Measurements from ENCODE around the gene ACTL9. TPM values are rescaled to one million over a fixed set of nuclear protein-coding genes. Genes with fewer than 3 reads are reported as not detected.

The ACTL9 gene
- total and polyA plus RNA-seq, 2 of the 13 experiments (the other 11 are each of a cell fraction or from before 2014, with no cell fraction given) = not detected

DNA sequence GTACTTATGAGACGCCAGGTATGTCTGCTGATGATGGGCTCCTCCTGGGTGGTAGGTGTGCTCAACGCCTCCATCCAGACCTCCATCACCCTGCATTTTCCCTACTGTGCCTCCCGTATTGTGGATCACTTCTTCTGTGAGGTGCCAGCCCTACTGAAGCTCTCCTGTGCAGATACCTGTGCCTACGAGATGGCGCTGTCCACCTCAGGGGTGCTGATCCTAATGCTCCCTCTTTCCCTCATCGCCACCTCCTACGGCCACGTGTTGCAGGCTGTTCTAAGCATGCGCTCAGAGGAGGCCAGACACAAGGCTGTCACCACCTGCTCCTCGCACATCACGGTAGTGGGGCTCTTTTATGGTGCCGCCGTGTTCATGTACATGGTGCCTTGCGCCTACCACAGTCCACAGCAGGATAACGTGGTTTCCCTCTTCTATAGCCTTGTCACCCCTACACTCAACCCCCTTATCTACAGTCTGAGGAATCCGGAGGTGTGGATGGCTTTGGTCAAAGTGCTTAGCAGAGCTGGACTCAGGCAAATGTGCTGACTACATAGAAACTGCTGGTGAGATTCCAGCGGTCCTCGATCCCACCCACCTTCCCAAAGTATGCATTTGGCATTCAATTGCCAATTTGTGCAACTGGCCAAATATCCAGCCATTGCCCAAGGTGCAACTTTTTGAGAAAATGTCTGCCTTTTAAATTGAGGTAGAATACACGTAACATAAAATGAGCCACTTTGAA lies 33.0 kb upstream of the ACTL9 start:
- Histone ChIP-seq H3K4me2 (ENCODE audit: low read depth, low read length) (no peak overlapping the region), H3K27me3 (ENCODE audit: control insufficient read depth in 1 of 2, insufficient read depth in 2 of 2, low read length in 2 of 2) (no peaks in the 10 kb centered on the region; a peak in 1 of 5 replicates), H3K79me2 (ENCODE audit: insufficient read depth, low read length) (no peaks in the 10 kb centered on the region), H3K27ac (ENCODE audit: extremely low read length, insufficient read depth, low read length) (no peak overlapping the region), H4K20me1 (ENCODE audit: insufficient read depth, low read length) (no peaks in the 10 kb centered on the region), H2AFZ (ENCODE audit: low read length) (no peak overlapping the region), H3K4me3 (replicated peaks in 1 of 3; ENCODE audit: insufficient read depth in 1 of 3, low read depth in 2 of 3, low read length in 3 of 3) (no peak overlapping the region), H3K9ac (ENCODE audit: insufficient read depth, low read depth, low read length) (no peak overlapping the region), H3K9me3 (ENCODE audit: low read length) (no peaks in the 10 kb centered on the region), H3K36me3 (replicated peaks in 1 of 2; ENCODE audit: control insufficient read depth in 1 of 2, insufficient read depth in 2 of 2, low read length in 2 of 2) (no peaks in the 10 kb centered on the region), H3K4me1 (ENCODE audit: insufficient read depth, low read length) (no peaks in the 10 kb centered on the region)
- in situ Hi-C loops (cut with HindIII; ENCODE audit: extremely low pct_ligation_motif_present, low pct_unique_long_range_greater_than_20kb) (no loop called here), intact Hi-C loops (cut with micrococcal nuclease; ENCODE audit: unreplicated experiment) (no loop called here)
- ChIA-PET CTCF (ENCODE audit: low intra/inter-chr PET ratio, low total read pairs) (no interaction called here), POLR2A (no interaction called here)
- no peak for ATAC-seq
- no TSS peak for BruUV-seq (replicated peaks)
- no peak for DNase-seq (ENCODE audit: low spot score)
- 47% methylated on average over 17 of the region's 19 CpGs for WGBS (ENCODE audit: low lambda C conversion rate)
- FAIRE-seq = no peak
- no peak for TF ChIP-seq RBAK (CRISPR knock-in tag; IDR thresholded peaks at IDR 0.05)
- TF ChIP-seq BATF2 (CRISPR knock-in tag; IDR thresholded peaks at IDR 0.05) = no peak
- no peak for TF ChIP-seq ZNF891 (CRISPR knock-in tag; IDR thresholded peaks at IDR 0.05)
- no peak for TF ChIP-seq NFE2L1 (CRISPR knock-in tag; IDR thresholded peaks at IDR 0.05; ENCODE audit: borderline replicate concordance)
- TF ChIP-seq EP300 (IDR thresholded peaks at IDR 0.05; ENCODE audit: low read depth in 2 of 2, low read length in 2 of 2) = no peak
- no peak for TF ChIP-seq EP300 (CRISPR knock-in tag; IDR thresholded peaks at IDR 0.05; ENCODE audit: borderline replicate concordance)
- TF ChIP-seq, protein P1, sequence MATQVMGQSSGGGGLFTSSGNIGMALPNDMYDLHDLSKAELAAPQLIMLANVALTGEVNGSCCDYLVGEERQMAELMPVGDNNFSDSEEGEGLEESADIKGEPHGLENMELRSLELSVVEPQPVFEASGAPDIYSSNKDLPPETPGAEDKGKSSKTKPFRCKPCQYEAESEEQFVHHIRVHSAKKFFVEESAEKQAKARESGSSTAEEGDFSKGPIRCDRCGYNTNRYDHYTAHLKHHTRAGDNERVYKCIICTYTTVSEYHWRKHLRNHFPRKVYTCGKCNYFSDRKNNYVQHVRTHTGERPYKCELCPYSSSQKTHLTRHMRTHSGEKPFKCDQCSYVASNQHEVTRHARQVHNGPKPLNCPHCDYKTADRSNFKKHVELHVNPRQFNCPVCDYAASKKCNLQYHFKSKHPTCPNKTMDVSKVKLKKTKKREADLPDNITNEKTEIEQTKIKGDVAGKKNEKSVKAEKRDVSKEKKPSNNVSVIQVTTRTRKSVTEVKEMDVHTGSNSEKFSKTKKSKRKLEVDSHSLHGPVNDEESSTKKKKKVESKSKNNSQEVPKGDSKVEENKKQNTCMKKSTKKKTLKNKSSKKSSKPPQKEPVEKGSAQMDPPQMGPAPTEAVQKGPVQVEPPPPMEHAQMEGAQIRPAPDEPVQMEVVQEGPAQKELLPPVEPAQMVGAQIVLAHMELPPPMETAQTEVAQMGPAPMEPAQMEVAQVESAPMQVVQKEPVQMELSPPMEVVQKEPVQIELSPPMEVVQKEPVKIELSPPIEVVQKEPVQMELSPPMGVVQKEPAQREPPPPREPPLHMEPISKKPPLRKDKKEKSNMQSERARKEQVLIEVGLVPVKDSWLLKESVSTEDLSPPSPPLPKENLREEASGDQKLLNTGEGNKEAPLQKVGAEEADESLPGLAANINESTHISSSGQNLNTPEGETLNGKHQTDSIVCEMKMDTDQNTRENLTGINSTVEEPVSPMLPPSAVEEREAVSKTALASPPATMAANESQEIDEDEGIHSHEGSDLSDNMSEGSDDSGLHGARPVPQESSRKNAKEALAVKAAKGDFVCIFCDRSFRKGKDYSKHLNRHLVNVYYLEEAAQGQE (IDR thresholded peaks at IDR 0.05; ENCODE audit: borderline replicate concordance in 1 of 2, low read depth in 1 of 2, low read length in 2 of 2) = peak; percentile 93 to 94
- peak; percentile 25; the same call in 1 of the 2 replicates for TF ChIP-seq ZNF12 (CRISPR knock-in tag; IDR thresholded peaks at IDR 0.05)
- TF ChIP-seq CBFB (CRISPR knock-in tag; IDR thresholded peaks at IDR 0.05) = no peak
- TF ChIP-seq GATAD1 (CRISPR knock-in tag; IDR thresholded peaks at IDR 0.05) = no peak
- TF ChIP-seq ZNF251 (CRISPR knock-in tag; IDR thresholded peaks at IDR 0.05) = no peak
- no peak for TF ChIP-seq ZZZ3 (CRISPR knock-in tag; IDR thresholded peaks at IDR 0.05; ENCODE audit: borderline replicate concordance)
- TF ChIP-seq PHB2 (IDR thresholded peaks at IDR 0.05; ENCODE audit: partially characterized antibody) = no peak
- TF ChIP-seq ZNF607 (CRISPR knock-in tag; IDR thresholded peaks at IDR 0.05; ENCODE audit: borderline replicate concordance) = no peak
- TF ChIP-seq, protein P2, sequence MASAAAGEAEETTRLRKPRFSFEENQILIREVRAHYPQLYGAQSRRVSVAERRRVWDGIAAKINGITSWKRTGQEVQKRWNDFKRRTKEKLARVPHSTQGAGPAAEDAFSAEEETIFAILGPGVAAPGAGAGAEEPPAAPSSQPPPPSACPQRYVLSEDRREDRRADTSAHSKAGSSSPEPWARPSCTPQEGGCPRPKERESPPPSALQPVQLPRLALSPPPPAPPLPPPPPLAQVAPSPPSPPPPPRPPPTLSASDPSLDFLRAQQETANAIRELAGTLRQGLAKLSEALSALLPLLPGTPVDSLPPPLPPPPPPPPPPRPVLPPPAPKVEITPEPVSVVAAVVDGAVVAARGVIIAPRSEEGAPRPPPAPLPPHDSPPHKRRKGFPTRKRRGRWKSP (CRISPR knock-in tag; IDR thresholded peaks at IDR 0.05) = no peak
- TF ChIP-seq JUN (CRISPR knock-in tag; IDR thresholded peaks at IDR 0.05) = no peak
- TF ChIP-seq MAFK (conservative IDR thresholded peaks at IDR 0.05 in 1 of 2, IDR thresholded peaks at IDR 0.05 in 1 of 2; ENCODE audit: low read length in 2 of 2) = peak; percentile 51 to 73; a peak in 3 of 4 replicates
- no peak for TF ChIP-seq ZNF329 (CRISPR knock-in tag; IDR thresholded peaks at IDR 0.05; ENCODE audit: low read depth)
- TF ChIP-seq NFIC (IDR thresholded peaks at IDR 0.05; ENCODE audit: low read length) = no peak
- TF ChIP-seq MIER2 (CRISPR knock-in tag; IDR thresholded peaks at IDR 0.05) = peak; percentile 94
- no peak for TF ChIP-seq HOXD1 (CRISPR knock-in tag; IDR thresholded peaks at IDR 0.05)

Measured in HepG2 (cell line).